Heart left ventricle (tissue), 13 donors: ENCODE data around the gene BCAR1.

Source experiments
- CTCF ChIP-seq, 12 donors: fragments of 200-600 bp; sonication (generic) in 4 of 12; IDR thresholded peaks; one replicate each; pipeline versions ENCODE4 v1.5.0 to v1.8.0; 2018 to 2022; ENCODE audit warnings: antibody characterized with exemption in 12 of 12, mild to moderate bottlenecking in 5 of 12
- POLR2A ChIP-seq, 2 donors: fragments of 450-650 bp; IDR thresholded peaks; one replicate each; pipeline ENCODE4 v1.6.1; 2017; ENCODE audit warnings: antibody characterized with exemption in 2 of 2, mild to moderate bottlenecking in 2 of 2, moderate library complexity in 2 of 2
- donor health status: ischemic (EF 13 %, LVEDD 7.1; RV severe dilation, severe dysfunction).
- donor health status: DM: no; HTN: yes; CAD: no.
- donor health status: DM: no; HTN: no; CAD: no.
- donor health status: ischemic (EF 25% LVEDD 6.9; RV normal size, moderate dysfunction).
- donor health status: ischemic (EF 25% LVEDD 5.7; RV mildly dilated, moderate dysfunction).
- donor health status: ischemic (EF 35%, LVEDD 5.7; RV mildly dilated, moderate dysfunction).
- donor health status: nonischemic (EF 11% LVEDD 7.7; RV severe dilation, severe dysfunction).
- donor health status: DM: yes; HTN: yes; CAD: no.
- donor health status: PGD.
- donor health status: ischemic (EF 29% LVEDD 5.4; RV normal size, mild dysfunction).
- donor health status: nonischemic (EF 23%, LVEDD 6.1; RV moderate dilation, normal function).

GRCh38 chr16:75203667-75204409 is 47.6 kb downstream of the BCAR1 start:
- TF ChIP-seq POLR2A (IDR thresholded peaks at IDR 0.05) (no peak), CTCF (IDR thresholded peaks at IDR 0.05) (no peak)
